ENCODE results near the gene TMEM141. TPM values are rescaled to one million over a fixed set of nuclear protein-coding genes. Genes with fewer than 3 reads are reported as not detected.
"Not testable (repeated sequence)": the region's sequence is repeated elsewhere in the genome, so short reads cannot be mapped to it uniquely, and the experiment has no call there.

Gene TMEM141
- total RNA-seq, 4 donors from 2014 or later, result 81.6 to 189 (median 141) TPM

GRCh38 chr9:136759436-136760325 lies 31.5 kb upstream of the TMEM141 start:
- TF ChIP-seq POLR2A (IDR thresholded peaks at IDR 0.05) (no peak), CTCF (IDR thresholded peaks at IDR 0.05) (no peak)
- Histone ChIP-seq H3K27ac (no peak overlapping the region), H3K36me3 (no peaks in the 10 kb centered on the region), H3K27me3 (no peaks in the 10 kb centered on the region), H3K9me3 (no peaks in the 10 kb centered on the region), H3K4me1 (peaks cover 9 to 18% of the 10 kb centered on the region in 2 donors), H3K4me3 (replicated peaks in 1 of 3) (no peak overlapping the region)
- intact Hi-C loops (cut with DNase I), result no loop called here
- 89 to 90% methylated on average over 23 to 24 of the region's 27 CpGs for WGBS, 2 donors
- no peak for DNase-seq

- Histone ChIP-seq H3K4me1 (peaks cover 9 to 18% of the 10 kb centered on the region in 2 donors), H3K4me3 (replicated peaks in 1 of 3) (no peak overlapping the region), H3K36me3 (no peaks in the 10 kb centered on the region), H3K27me3 (no peaks in the 10 kb centered on the region), H3K27ac (no peak overlapping the region), H3K9me3 (no peaks in the 10 kb centered on the region)
- no peak for DNase-seq
- WGBS, 2 donors, result 75 to 76% methylated on average over 20 to 21 of the region's 25 CpGs
- no peak for TF ChIP-seq CTCF (IDR thresholded peaks at IDR 0.05)
- TF ChIP-seq POLR2A (IDR thresholded peaks at IDR 0.05), result no peak
- intact Hi-C loops (cut with DNase I), result no loop called here
Measured at GRCh38 chr9:136760424-136760823, 30.7 kb upstream of the TMEM141 start.

- 45 to 52% methylated on average over 17 to 21 of the region's 22 CpGs for WGBS, 2 donors
- H3K36me3 ChIP-seq; H3K27ac ChIP-seq; H3K4me3 ChIP-seq (replicated peaks in 1 of 3); intact Hi-C loops (cut with DNase I); H3K27me3 ChIP-seq; H3K9me3 ChIP-seq: not testable (repeated sequence)
- peaks cover 9 to 18% of the 10 kb centered on the region in 2 donors for H3K4me1 ChIP-seq
- peak in 4 of 6 experiments; percentile 18 to 50 (median 24) for TF ChIP-seq CTCF (IDR thresholded peaks at IDR 0.05)
- DNase-seq, result peak; percentile 52 to 59
Measured at GRCh38 chr9:136760834-136761544, 30.2 kb upstream of the TMEM141 start.

- H3K27me3 ChIP-seq, result no peaks in the 10 kb centered on the region
- H3K27ac ChIP-seq, result no peak overlapping the region
- WGBS, 2 donors, result 75 to 76% methylated on average over 8 to 13 of the region's 13 CpGs
- no peak for DNase-seq
- intact Hi-C loops (cut with DNase I), result no loop called here
- H3K9me3 ChIP-seq, result no peaks in the 10 kb centered on the region
- H3K4me1 ChIP-seq, result peaks cover 9 to 18% of the 10 kb centered on the region in 2 donors
- no peak overlapping the region for H3K4me3 ChIP-seq (replicated peaks in 1 of 3)
- TF ChIP-seq POLR2A (IDR thresholded peaks at IDR 0.05) (no peak), CTCF (IDR thresholded peaks at IDR 0.05) (no peak)
- H3K36me3 ChIP-seq, result no peaks in the 10 kb centered on the region
Measured at GRCh38 chr9:136761545-136761981, 29.6 kb upstream of the TMEM141 start.

Measured in thyroid gland (tissue), 4 donors.